ENCODE results near the gene GPR55. TPM values are rescaled to one million over a fixed set of nuclear protein-coding genes. Genes with fewer than 3 reads are reported as not detected.
A peak's percentile ranks its signal among the peaks of the same experiment; 100 is the strongest.
"Not testable (repeated sequence)": the region's sequence is repeated elsewhere in the genome, so short reads cannot be mapped to it uniquely, and the experiment has no call there.

Gene GPR55
- polyA plus RNA-seq, 1 donor, result 0.63 TPM

GRCh38 chr2:230941202-230942180, 16.4 kb upstream of the GPR55 start:
- H3K4me1 ChIP-seq (ENCODE audit: control insufficient read depth, insufficient read depth, low read length), result no peaks in the 10 kb centered on the region
- no peaks in the 10 kb centered on the region for H3K27me3 ChIP-seq (ENCODE audit: control insufficient read depth, insufficient read depth, low read length)
- H3K36me3 ChIP-seq (ENCODE audit: control insufficient read depth, insufficient read depth, low read length), result no peaks in the 10 kb centered on the region
- no peak overlapping the region for H3K27ac ChIP-seq (ENCODE audit: low read length)
- no peak overlapping the region for H3K4me3 ChIP-seq (ENCODE audit: low read length)
- WGBS (ENCODE audit: insufficient coverage, low lambda C conversion rate), result 100% methylated on average over 1 of the region's 14 CpGs
- H3K9me3 ChIP-seq (ENCODE audit: control insufficient read depth, low read depth, low read length), result no peaks in the 10 kb centered on the region
- DNase-seq, result no peak

- DNase-seq, result peak in 1 of 2 donors; percentile 29
- H3K27me3 ChIP-seq (ENCODE audit: control insufficient read depth, insufficient read depth, low read length), result no peaks in the 10 kb centered on the region
- no peak overlapping the region for H3K27ac ChIP-seq (ENCODE audit: low read length)
- H3K36me3 ChIP-seq (ENCODE audit: control insufficient read depth, insufficient read depth, low read length), result no peaks in the 10 kb centered on the region
- no CpG with 5 or more reads among the region's 9 CpGs for WGBS (ENCODE audit: insufficient coverage, low lambda C conversion rate)
- H3K4me3 ChIP-seq (ENCODE audit: low read length), result no peak overlapping the region
- no peaks in the 10 kb centered on the region for H3K9me3 ChIP-seq (ENCODE audit: control insufficient read depth, low read depth, low read length)
- no peaks in the 10 kb centered on the region for H3K4me1 ChIP-seq (ENCODE audit: control insufficient read depth, insufficient read depth, low read length)
These were observed 15.4 kb upstream of the GPR55 start for GRCh38 chr2:230940471-230940815.

GRCh38 chr2:230939691-230940470, 14.8 kb upstream of the GPR55 start:
- no peaks in the 10 kb centered on the region for H3K9me3 ChIP-seq (ENCODE audit: control insufficient read depth, low read depth, low read length)
- H3K27me3 ChIP-seq (ENCODE audit: control insufficient read depth, insufficient read depth, low read length), result no peaks in the 10 kb centered on the region
- no CpG with 5 or more reads among the region's 18 CpGs for WGBS (ENCODE audit: insufficient coverage, low lambda C conversion rate)
- no peaks in the 10 kb centered on the region for H3K36me3 ChIP-seq (ENCODE audit: control insufficient read depth, insufficient read depth, low read length)
- no peak overlapping the region for H3K27ac ChIP-seq (ENCODE audit: low read length)
- H3K4me3 ChIP-seq (ENCODE audit: low read length), result no peak overlapping the region
- DNase-seq, result no peak
- H3K4me1 ChIP-seq (ENCODE audit: control insufficient read depth, insufficient read depth, low read length), result no peaks in the 10 kb centered on the region

GRCh38 chr2:230939066-230939591, 14.1 kb upstream of the GPR55 start:
- Histone ChIP-seq H3K9me3 (ENCODE audit: control insufficient read depth, low read depth, low read length) (no peaks in the 10 kb centered on the region), H3K27me3 (ENCODE audit: control insufficient read depth, insufficient read depth, low read length) (no peaks in the 10 kb centered on the region), H3K27ac (ENCODE audit: low read length) (no peak overlapping the region), H3K4me1 (ENCODE audit: control insufficient read depth, insufficient read depth, low read length) (no peaks in the 10 kb centered on the region), H3K4me3 (ENCODE audit: low read length) (no peak overlapping the region), H3K36me3 (ENCODE audit: control insufficient read depth, insufficient read depth, low read length) (no peaks in the 10 kb centered on the region)
- WGBS (ENCODE audit: insufficient coverage, low lambda C conversion rate), result no CpG with 5 or more reads among the region's 7 CpGs
- DNase-seq, result no peak

GRCh38 chr2:230938516-230939065, 13.5 kb upstream of the GPR55 start:
- Histone ChIP-seq H3K27ac (ENCODE audit: low read length) (no peak overlapping the region), H3K4me1 (ENCODE audit: control insufficient read depth, insufficient read depth, low read length) (no peaks in the 10 kb centered on the region), H3K9me3 (ENCODE audit: control insufficient read depth, low read depth, low read length) (no peaks in the 10 kb centered on the region), H3K36me3 (ENCODE audit: control insufficient read depth, insufficient read depth, low read length) (no peaks in the 10 kb centered on the region), H3K4me3 (ENCODE audit: low read length) (no peak overlapping the region), H3K27me3 (ENCODE audit: control insufficient read depth, insufficient read depth, low read length) (no peaks in the 10 kb centered on the region)
- no peak for DNase-seq
- no CpG with 5 or more reads among the region's 12 CpGs for WGBS (ENCODE audit: insufficient coverage, low lambda C conversion rate)

- H3K27me3 ChIP-seq (ENCODE audit: control insufficient read depth, insufficient read depth, low read length), result no peaks in the 10 kb centered on the region
- H3K4me1 ChIP-seq (ENCODE audit: control insufficient read depth, insufficient read depth, low read length), result no peaks in the 10 kb centered on the region
- H3K4me3 ChIP-seq (ENCODE audit: low read length), result no peak overlapping the region
- DNase-seq, result no peak
- no CpG with 5 or more reads among the region's 3 CpGs for WGBS (ENCODE audit: insufficient coverage, low lambda C conversion rate)
- H3K9me3 ChIP-seq (ENCODE audit: control insufficient read depth, low read depth, low read length), result no peaks in the 10 kb centered on the region
- no peak overlapping the region for H3K27ac ChIP-seq (ENCODE audit: low read length)
- H3K36me3 ChIP-seq (ENCODE audit: control insufficient read depth, insufficient read depth, low read length), result no peaks in the 10 kb centered on the region
These were observed 13.1 kb upstream of the GPR55 start for GRCh38 chr2:230938098-230938497.

GRCh38 chr2:230937362-230937761, 12.3 kb upstream of the GPR55 start:
- Histone ChIP-seq H3K4me1 (ENCODE audit: control insufficient read depth, insufficient read depth, low read length) (no peaks in the 10 kb centered on the region), H3K36me3 (ENCODE audit: control insufficient read depth, insufficient read depth, low read length) (no peaks in the 10 kb centered on the region), H3K4me3 (ENCODE audit: low read length) (no peak overlapping the region), H3K27me3 (ENCODE audit: control insufficient read depth, insufficient read depth, low read length) (no peaks in the 10 kb centered on the region), H3K27ac (ENCODE audit: low read length) (no peak overlapping the region), H3K9me3 (ENCODE audit: control insufficient read depth, low read depth, low read length) (no peaks in the 10 kb centered on the region)
- 100% methylated on average over 1 of the region's 4 CpGs for WGBS (ENCODE audit: insufficient coverage, low lambda C conversion rate)
- no peak for DNase-seq

GRCh38 chr2:230936243-230936642, 11.2 kb upstream of the GPR55 start:
- H3K4me1 ChIP-seq (ENCODE audit: control insufficient read depth, insufficient read depth, low read length); H3K36me3 ChIP-seq (ENCODE audit: control insufficient read depth, insufficient read depth, low read length); H3K4me3 ChIP-seq (ENCODE audit: low read length); DNase-seq; H3K27ac ChIP-seq (ENCODE audit: low read length); H3K9me3 ChIP-seq (ENCODE audit: control insufficient read depth, low read depth, low read length); H3K27me3 ChIP-seq (ENCODE audit: control insufficient read depth, insufficient read depth, low read length): not testable (repeated sequence)
- whole genome bisulfite sequencing (ENCODE audit: insufficient coverage, low lambda C conversion rate), result no CpG with 5 or more reads among the region's 6 CpGs

- H3K27me3 ChIP-seq (ENCODE audit: control insufficient read depth, insufficient read depth, low read length), result no peaks in the 10 kb centered on the region
These were observed 10.0 kb upstream of the GPR55 start for GRCh38 chr2:230935130-230935430.

More at GRCh38 chr2:230935130-230935430, 10.0 kb upstream of the GPR55 start:
- Histone ChIP-seq H3K27ac (ENCODE audit: low read length) (no peak overlapping the region), H3K4me1 (ENCODE audit: control insufficient read depth, insufficient read depth, low read length) (no peaks in the 10 kb centered on the region), H3K4me3 (ENCODE audit: low read length) (no peak overlapping the region), H3K36me3 (ENCODE audit: control insufficient read depth, insufficient read depth, low read length) (no peaks in the 10 kb centered on the region), H3K9me3 (ENCODE audit: control insufficient read depth, low read depth, low read length) (no peaks in the 10 kb centered on the region)
- no peak for DNase-seq
- 60% methylated on average over 2 of the region's 9 CpGs for WGBS (ENCODE audit: insufficient coverage, low lambda C conversion rate)
